Kidney (tissue), 14 donors: ENCODE measurements around the gene HIVEP3. TPM values are rescaled to one million over a fixed set of nuclear protein-coding genes. Genes with fewer than 3 reads are reported as not detected.

Experiments
- DNase-seq, 5 donors: peaks; one replicate each; pipeline ENCODE4 v3.0.0-alpha.2; 2013 to 2020
- FAIRE-seq: peaks from 2 replicates; lab custom pipeline; 2012; peaks lifted over from hg19 to GRCh38; lab: Jason Lieb, UNC
- H3K27ac ChIP-seq, 2 donors: one replicate each; pipeline ENCODE4 v1.7.0; 2013; ENCODE audit warnings: low read depth in 2 of 2, low read length in 2 of 2, inconsistent platforms in 1 of 2
- H3K27me3 ChIP-seq: one replicate; pipeline ENCODE4 v1.7.1; 2013; ENCODE audit warnings: low read length, inconsistent platforms; ENCODE audit not compliant: control insufficient read depth, insufficient read depth
- H3K36me3 ChIP-seq, 3 donors: one replicate each; pipeline versions ENCODE4 v1.7.0 to v1.7.1; 2013; ENCODE audit warnings: low read length in 3 of 3, control low read depth in 1 of 3, inconsistent platforms in 1 of 3; ENCODE audit not compliant: insufficient read depth in 3 of 3, control insufficient read depth in 2 of 3
- H3K4me1 ChIP-seq, 3 donors: one replicate each; pipeline versions ENCODE4 v1.7.0 to v1.7.1; 2013; ENCODE audit warnings: low read length in 3 of 3, inconsistent platforms in 1 of 3, low read depth in 1 of 3; ENCODE audit not compliant: control insufficient read depth in 2 of 3, insufficient read depth in 2 of 3
- H3K4me3 ChIP-seq, 3 donors: one replicate each; pipeline versions ENCODE4 v1.7.0 to v1.8.1; 2013; ENCODE audit warnings: low read length in 3 of 3, control low read depth in 1 of 3, inconsistent platforms in 1 of 3
- H3K9ac ChIP-seq, 3 donors: one replicate each; pipeline versions ENCODE4 v1.7.0 to v1.7.1; 2013; ENCODE audit warnings: low read length in 3 of 3, control low read depth in 1 of 3, inconsistent platforms in 1 of 3
- H3K9me3 ChIP-seq, 3 donors: one replicate each; pipeline versions ENCODE4 v1.7.0 to v1.7.1; 2013; ENCODE audit warnings: low read length in 3 of 3, control low read depth in 1 of 3, inconsistent platforms in 1 of 3; ENCODE audit not compliant: control insufficient read depth in 2 of 3, insufficient read depth in 1 of 3
- CTCF ChIP-seq: IDR thresholded peaks from 3 replicates; pipeline ENCODE4 v1.5.1; 2012; ENCODE audit warnings: mild to moderate bottlenecking, moderate library complexity, borderline replicate concordance; ENCODE audit not compliant: insufficient read depth; ENCODE audit errors: extremely low read depth
- intact Hi-C: fragments of 100-400 bp; cut with DNase I; formaldehyde crosslinking; loops from one replicate; pipeline ENCODE4 v1.11.1; 2022
- polyA plus RNA-seq: library from polyadenylated mRNA; stranded (reverse); fragments of 350-450 nt; fragmentation: Illumina TruSeq; extraction: RNeasy Lipid Tissue Mini Kit (QIAGEN cat#74804); gene quantifications from one replicate; pipeline ENCODE4 v1.2.3, GENCODE V29; 2014; ENCODE audit warnings: low read depth, low replicate concordance; ENCODE audit not compliant: insufficient read depth
- total RNA-seq: library from RNA; stranded (reverse); fragmentation: NEBNext Ultra II Directional; extraction: Animal tissue kit (Norgen Biotek cat#: 25700); gene quantifications from one replicate; pipeline ENCODE4 v1.2.1, GENCODE V29; 2021
- donor health status: control.
- donor health status: control.
- donor health status: control.
- donor health status: control.
- donor health status: control.
- donor health status: DM: yes; HTN: yes; CAD: no.
- donor health status: Normal renal cell carcinoma (clear cell type).

HIVEP3 gene
- total and polyA plus RNA-seq, 2 donors from 2014 or later: 3.5 to 11.0 TPM

GRCh38 chr1:41622859-41623732 is 295.6 kb downstream of the HIVEP3 start:
- Histone ChIP-seq H3K9ac (no peak overlapping the region), H3K36me3 (no peaks in the 10 kb centered on the region), H3K9me3 (no peaks in the 10 kb centered on the region), H3K27me3 (no peaks in the 10 kb centered on the region), H3K27ac (no peak overlapping the region), H3K4me1 (peaks cover 0 to 7% (median 0%) of the 10 kb centered on the region in 3 donors), H3K4me3 (no peak overlapping the region)
- no peak for DNase-seq
- no peak for FAIRE-seq
- intact Hi-C loops: no loop called here
- TF ChIP-seq CTCF: no peak

- peak in 1 of 5 donors; percentile 13 for DNase-seq
- intact Hi-C loops: no loop called here
- no peak overlapping the region for H3K9ac ChIP-seq
- no peak overlapping the region for H3K4me3 ChIP-seq
- no peaks in the 10 kb centered on the region for H3K27me3 ChIP-seq
- peaks cover 0 to 10% (median 0%) of the 10 kb centered on the region in 3 donors for H3K4me1 ChIP-seq
- no peak overlapping the region for H3K27ac ChIP-seq
- no peaks in the 10 kb centered on the region for H3K9me3 ChIP-seq
- no peaks in the 10 kb centered on the region for H3K36me3 ChIP-seq
- FAIRE-seq: no peak
- TF ChIP-seq CTCF: no peak
These were observed 296.3 kb downstream of the HIVEP3 start for GRCh38 chr1:41622402-41622801.

GRCh38 chr1:41621791-41622190 is 296.9 kb downstream of the HIVEP3 start:
- H3K27ac ChIP-seq: no peak overlapping the region
- H3K4me1 ChIP-seq: peaks cover 0 to 10% (median 0%) of the 10 kb centered on the region in 3 donors
- H3K9me3 ChIP-seq: no peaks in the 10 kb centered on the region
- no peak overlapping the region for H3K4me3 ChIP-seq
- no peaks in the 10 kb centered on the region for H3K27me3 ChIP-seq
- H3K36me3 ChIP-seq: no peaks in the 10 kb centered on the region
- DNase-seq (no peak), FAIRE-seq (no peak)
- H3K9ac ChIP-seq: no peak overlapping the region
- TF ChIP-seq CTCF: no peak
- intact Hi-C loops: no loop called here
